Stomach (tissue), 19 donors: ENCODE measurements around the gene RPS6KC1. TPM values are rescaled to one million over a fixed set of nuclear protein-coding genes. Genes with fewer than 3 reads are reported as not detected.

ENCODE experiments used
- DNase-seq, 2 donors: peaks; one replicate each; pipeline versions ENCODE4 v3.0.0 to v3.0.0-alpha.2; 2013 to 2019
- H3K27ac ChIP-seq, 5 donors: fragments of 200-600 bp in 4 of 5; sonication (generic) in 4 of 5; one replicate each; pipeline ENCODE4 v1.5.1; 2013 to 2019; ENCODE audit warnings: mild to moderate bottlenecking in 1 of 5, moderate library complexity in 1 of 5
- H3K27me3 ChIP-seq, 3 donors: fragments of 200-600 bp; sonication (generic); one replicate each; pipeline ENCODE4 v1.5.1; 2017 to 2019; ENCODE audit warnings: mixed run types in 1 of 3
- H3K36me3 ChIP-seq, 4 donors: fragments of 200-600 bp; sonication (generic); 1 replicate in 3 of 4; 2 replicates in 1 of 4; pipeline ENCODE4 v1.5.1; 2016 to 2019
- H3K4me1 ChIP-seq, 4 donors: fragments of 200-600 bp; sonication (generic); one replicate each; pipeline ENCODE4 v1.5.1; 2016 to 2019
- H3K4me3 ChIP-seq, 4 donors: fragments of 200-600 bp; sonication (generic) in 3 of 4; one replicate each; pipeline ENCODE4 v1.5.1; 2016 to 2019; ENCODE audit warnings: mild to moderate bottlenecking in 1 of 4
- H3K9me3 ChIP-seq, 4 donors: fragments of 200-600 bp; sonication (generic); one replicate each; pipeline ENCODE4 v1.5.1; 2016 to 2019
- CTCF ChIP-seq, 7 experiments: fragments of 450-650 bp in 4 of 7; fragments of 200-600 bp in 3 of 7; sonication (generic) in 3 of 7; IDR thresholded peaks; one replicate each; pipeline ENCODE4 v1.5.1; 2016 to 2019; ENCODE audit warnings: antibody characterized with exemption in 7 of 7, control low read depth in 2 of 7, mild to moderate bottlenecking in 1 of 7
- EP300 ChIP-seq: sonication (generic); formaldehyde crosslinking; IDR thresholded peaks from one replicate; pipeline ENCODE4 v1.6.1; 2017; ENCODE audit warnings: antibody characterized with exemption
- POLR2A ChIP-seq, 4 donors: fragments of 450-650 bp; IDR thresholded peaks; one replicate each; pipeline ENCODE4 v1.6.1; 2016; ENCODE audit warnings: antibody characterized with exemption in 4 of 4, control low read depth in 2 of 4, mild to moderate bottlenecking in 1 of 4, moderate library complexity in 1 of 4
- POLR2AphosphoS5 ChIP-seq, 3 donors: sonication (generic); formaldehyde crosslinking; IDR thresholded peaks; one replicate each; pipeline ENCODE4 v1.6.1; 2016; ENCODE audit warnings: antibody characterized with exemption in 3 of 3
- WGBS, 5 donors: extraction: QIAGEN DNeasy Blood & Tissue Kit in 3 of 5; methylation state at CpG; one replicate each; pipeline versions ENCODE4 v1.1.5 to v1.1.7; 2013 to 2018; 5-methylcytosine and 5-hydroxymethylcytosine counted together
- intact Hi-C: fragments of 100-400 bp; cut with DNase I; formaldehyde crosslinking; loops from one replicate; pipeline ENCODE4 v1.15.1; 2023; ENCODE audit warnings: low total_unique reads
- long read RNA-seq, 10 donors: transcript quantifications; one replicate each; lab custom pipeline, GENCODE V29; 2026
- polyA plus RNA-seq, 3 donors: library from polyadenylated mRNA; stranded (reverse); fragments of 200-250 nt; gene quantifications; one replicate each; pipeline ENCODE4 v1.2.3, GENCODE V29; 2013
- total RNA-seq, 5 donors: library from RNA; depleted of rRNA; stranded (reverse); fragments of >200 nt; gene quantifications; one replicate each; pipeline versions ENCODE4 v1.1.0 to v1.2.3, GENCODE V29; 2014 to 2016
- donor health status: healthy with polysubstance abuse.
- donor health status: Bipolar disorder and iron deficiency.
- donor health status: healthy.

Gene RPS6KC1, protein sequence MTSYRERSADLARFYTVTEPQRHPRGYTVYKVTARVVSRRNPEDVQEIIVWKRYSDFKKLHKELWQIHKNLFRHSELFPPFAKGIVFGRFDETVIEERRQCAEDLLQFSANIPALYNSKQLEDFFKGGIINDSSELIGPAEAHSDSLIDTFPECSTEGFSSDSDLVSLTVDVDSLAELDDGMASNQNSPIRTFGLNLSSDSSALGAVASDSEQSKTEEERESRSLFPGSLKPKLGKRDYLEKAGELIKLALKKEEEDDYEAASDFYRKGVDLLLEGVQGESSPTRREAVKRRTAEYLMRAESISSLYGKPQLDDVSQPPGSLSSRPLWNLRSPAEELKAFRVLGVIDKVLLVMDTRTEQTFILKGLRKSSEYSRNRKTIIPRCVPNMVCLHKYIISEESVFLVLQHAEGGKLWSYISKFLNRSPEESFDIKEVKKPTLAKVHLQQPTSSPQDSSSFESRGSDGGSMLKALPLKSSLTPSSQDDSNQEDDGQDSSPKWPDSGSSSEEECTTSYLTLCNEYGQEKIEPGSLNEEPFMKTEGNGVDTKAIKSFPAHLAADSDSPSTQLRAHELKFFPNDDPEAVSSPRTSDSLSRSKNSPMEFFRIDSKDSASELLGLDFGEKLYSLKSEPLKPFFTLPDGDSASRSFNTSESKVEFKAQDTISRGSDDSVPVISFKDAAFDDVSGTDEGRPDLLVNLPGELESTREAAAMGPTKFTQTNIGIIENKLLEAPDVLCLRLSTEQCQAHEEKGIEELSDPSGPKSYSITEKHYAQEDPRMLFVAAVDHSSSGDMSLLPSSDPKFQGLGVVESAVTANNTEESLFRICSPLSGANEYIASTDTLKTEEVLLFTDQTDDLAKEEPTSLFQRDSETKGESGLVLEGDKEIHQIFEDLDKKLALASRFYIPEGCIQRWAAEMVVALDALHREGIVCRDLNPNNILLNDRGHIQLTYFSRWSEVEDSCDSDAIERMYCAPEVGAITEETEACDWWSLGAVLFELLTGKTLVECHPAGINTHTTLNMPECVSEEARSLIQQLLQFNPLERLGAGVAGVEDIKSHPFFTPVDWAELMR
- total RNA-seq: 100 to 1,000 TPM in 1 of 5 donors, 10 to 100 TPM in 3, 1 to 10 TPM in 1; 3.8 to 137 (median 24.5) TPM
- polyA plus RNA-seq: 1 to 10 TPM; 4.0 to 6.1 (median 5.3) TPM
- long read RNA-seq, donor 1, full-length matches to known transcripts: 1 of 1 reads
- long read RNA-seq, donor 1, partial matches to known transcripts: 0 of 1 reads
- long read RNA-seq, donor 1, other reads (novel, unspliced or antisense): 0 of 1 reads
- long read RNA-seq, donor 2, full-length matches to known transcripts: 1 of 1 reads
- long read RNA-seq, donor 2, partial matches to known transcripts: 0 of 1 reads
- long read RNA-seq, donor 2, other reads (novel, unspliced or antisense): 0 of 1 reads
- long read RNA-seq, donor 3, full-length matches to known transcripts: 1 of 1 reads
- long read RNA-seq, donor 3, partial matches to known transcripts: 0 of 1 reads
- long read RNA-seq, donor 3, other reads (novel, unspliced or antisense): 0 of 1 reads
- long read RNA-seq, donor 4, full-length matches to known transcripts: 1 of 1 reads
- long read RNA-seq, donor 4, partial matches to known transcripts: 0 of 1 reads
- long read RNA-seq, donor 4, other reads (novel, unspliced or antisense): 0 of 1 reads
- long read RNA-seq, donor 5: 0 reads
- long read RNA-seq, donor 6: 0 reads
- long read RNA-seq, donor 7, full-length matches to known transcripts: 2 of 2 reads
- long read RNA-seq, donor 7, partial matches to known transcripts: 0 of 2 reads
- long read RNA-seq, donor 7, other reads (novel, unspliced or antisense): 0 of 2 reads
- long read RNA-seq, donor 8, full-length matches to known transcripts: 1 of 6 reads
- long read RNA-seq, donor 8, partial matches to known transcripts: 5 of 6 reads
- long read RNA-seq, donor 8, other reads (novel, unspliced or antisense): 0 of 6 reads
- long read RNA-seq, donor 9, full-length matches to known transcripts: 2 of 2 reads
- long read RNA-seq, donor 9, partial matches to known transcripts: 0 of 2 reads
- long read RNA-seq, donor 9, other reads (novel, unspliced or antisense): 0 of 2 reads
- long read RNA-seq, donor 10: 0 reads

DNA sequence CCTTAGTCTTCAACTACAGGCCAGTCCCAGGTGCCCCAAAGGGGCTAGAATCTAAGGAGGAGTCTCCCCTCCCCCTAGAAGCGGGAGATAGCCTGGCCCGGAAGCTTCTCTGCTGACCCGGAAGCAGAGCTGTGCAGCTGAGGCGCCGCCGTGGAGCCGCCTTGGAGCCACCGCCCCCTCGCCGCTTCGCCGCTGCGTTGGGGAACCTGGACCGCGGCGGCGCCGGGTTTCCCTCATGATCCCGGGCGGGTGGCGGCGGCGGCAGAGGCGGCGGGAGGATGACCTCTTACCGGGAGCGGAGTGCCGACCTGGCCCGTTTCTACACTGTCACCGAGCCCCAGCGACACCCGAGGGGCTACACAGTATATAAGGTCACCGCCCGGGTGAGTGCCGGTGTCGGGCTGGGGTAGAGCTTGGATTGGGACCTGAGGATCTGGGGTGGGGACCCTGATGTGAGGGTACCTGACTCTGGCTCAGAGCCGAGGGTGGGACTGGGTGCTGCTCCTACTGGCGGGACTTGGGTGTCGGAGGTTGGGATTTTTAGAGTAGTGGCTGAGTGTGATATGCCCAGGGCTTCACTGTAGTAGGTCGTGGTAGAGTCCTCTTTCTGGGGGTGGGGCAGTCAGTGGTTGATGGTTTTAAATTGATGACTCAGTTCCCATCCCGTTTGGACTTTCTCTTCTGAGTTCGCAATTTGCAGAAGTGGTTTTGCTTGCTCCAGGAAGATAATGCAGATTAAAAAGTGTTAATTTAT is at the start of gene RPS6KC1:
Gene RPS6KC1 (plus strand): TSS at position 115 of the 754 bp plus-strand sequence. CDS start 164 bp downstream, at position 279.
- peaks cover 11 to 33% (median 24%) of the 10 kb centered on the region in 4 donors for H3K4me1 ChIP-seq
- intact Hi-C loops: no loop called here
- TF ChIP-seq CTCF (IDR thresholded peaks at IDR 0.05) (peak in 1 of 7 experiments; percentile 22), POLR2A (IDR thresholded peaks at IDR 0.05) (no peak), POLR2AphosphoS5 (IDR thresholded peaks at IDR 0.05) (peak in 2 of 3 donors; percentile 38 to 64), EP300 (no peak)

GRCh38 chr1:213003256-213003655 is 47.8 kb upstream of the RPS6KC1 start:
- H3K27me3 ChIP-seq: no peaks in the 10 kb centered on the region
- H3K4me3 ChIP-seq: no peak overlapping the region
- H3K36me3 ChIP-seq: peaks cover 11 to 95% (median 91%) of the 10 kb centered on the region in 4 donors
- no peak for DNase-seq
- no peaks in the 10 kb centered on the region for H3K9me3 ChIP-seq
- no peak overlapping the region for H3K27ac ChIP-seq
- TF ChIP-seq EP300 (no peak), CTCF (IDR thresholded peaks at IDR 0.05) (no peak), POLR2AphosphoS5 (IDR thresholded peaks at IDR 0.05) (no peak), POLR2A (IDR thresholded peaks at IDR 0.05) (no peak)
- no peaks in the 10 kb centered on the region for H3K4me1 ChIP-seq
- intact Hi-C loops: no loop called here
- 86 to 94% (median 87%) methylated on average over 3 of the region's 3 CpGs for WGBS, 5 donors

More for the DNA sequence above, at the start of gene RPS6KC1:
- 0 to 1% (median 0%) methylated on average over 14 to 42 of the region's 42 CpGs for WGBS, 5 donors
- H3K9me3 ChIP-seq: no peaks in the 10 kb centered on the region
- peak within 1 kb of the TSS; percentile 87 to 95 (median 91) for H3K4me3 ChIP-seq
- peak within 1 kb of the TSS; percentile 78 to 86 (median 84) for H3K27ac ChIP-seq
- H3K27me3 ChIP-seq: peaks cover 0 to 15% (median 0%) of the 10 kb centered on the region in 3 donors
- DNase-seq: peak; percentile 88 to 95
- no peaks in the 10 kb centered on the region for H3K36me3 ChIP-seq

DNA sequence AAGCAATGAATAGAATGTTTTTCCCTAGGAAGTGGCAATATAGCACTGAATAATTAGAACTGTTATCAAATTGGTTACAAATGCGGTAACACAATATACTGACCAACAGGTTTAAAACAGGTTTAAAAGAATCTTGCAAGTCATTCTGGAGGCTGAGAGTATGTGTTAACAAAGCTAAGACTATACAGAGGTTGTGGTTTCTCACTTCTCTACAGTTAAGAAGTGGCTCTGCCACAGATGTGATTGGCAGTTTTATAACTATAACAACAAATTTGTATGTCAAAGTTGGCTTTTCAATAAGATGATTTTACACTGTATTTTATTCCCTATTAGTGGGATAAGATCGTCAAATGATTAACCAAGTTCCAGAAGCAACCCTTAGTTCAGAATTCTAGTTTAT is 42.5 kb upstream of the RPS6KC1 start:
- H3K4me3 ChIP-seq: no peak overlapping the region
- 83 to 92% (median 86%) methylated on average over 2 of the region's 2 CpGs for WGBS, 5 donors
- no peaks in the 10 kb centered on the region for H3K9me3 ChIP-seq
- DNase-seq: no peak
- H3K27ac ChIP-seq: no peak overlapping the region
- H3K4me1 ChIP-seq: peaks cover 0 to 21% (median 6%) of the 10 kb centered on the region in 4 donors
- peaks cover 0 to 85% (median 73%) of the 10 kb centered on the region in 4 donors for H3K36me3 ChIP-seq
- no peaks in the 10 kb centered on the region for H3K27me3 ChIP-seq
- intact Hi-C loops: no loop called here
- TF ChIP-seq POLR2AphosphoS5 (IDR thresholded peaks at IDR 0.05): no peak
- TF ChIP-seq CTCF (IDR thresholded peaks at IDR 0.05): no peak
- no peak for TF ChIP-seq EP300
- TF ChIP-seq POLR2A (IDR thresholded peaks at IDR 0.05): no peak
